Measurements from ENCODE around the gene IQSEC3. TPM values are rescaled to one million over a fixed set of nuclear protein-coding genes. Genes with fewer than 3 reads are reported as not detected.

The IQSEC3 gene
- total RNA-seq, 1 experiment from 2014 or later = not detected

GRCh38 chr12:197911-198695, 131.5 kb downstream of the IQSEC3 start:
- no peak for DNase-seq (ENCODE audit: low read depth)

- DNase-seq (ENCODE audit: low read depth) = no peak
Measured at GRCh38 chr12:198705-199104, 132.1 kb downstream of the IQSEC3 start.

DNA sequence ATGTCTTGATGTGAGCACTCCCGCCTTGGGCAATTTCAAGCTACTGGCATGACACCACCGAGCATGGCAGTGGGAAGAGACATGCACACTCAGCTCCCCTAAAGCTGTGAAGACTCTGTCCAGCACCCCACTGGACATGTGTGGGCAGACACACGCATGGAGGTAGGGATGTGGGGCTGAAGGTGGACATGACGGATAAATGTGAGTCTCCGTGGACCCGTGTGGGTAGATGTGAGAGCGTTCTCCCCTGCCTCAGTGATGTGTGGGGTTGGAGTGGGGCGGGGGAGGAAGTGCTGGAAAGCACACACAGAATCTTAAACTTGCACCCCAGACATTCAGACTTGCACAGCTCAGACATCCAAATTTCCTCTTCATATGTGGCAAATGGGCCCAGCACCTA, 134.8 kb downstream of the IQSEC3 start:
- DNase-seq (ENCODE audit: low read depth) = no peak

GRCh38 chr12:202081-202731, 135.6 kb downstream of the IQSEC3 start:
- DNase-seq (ENCODE audit: low read depth) = no peak

DNA sequence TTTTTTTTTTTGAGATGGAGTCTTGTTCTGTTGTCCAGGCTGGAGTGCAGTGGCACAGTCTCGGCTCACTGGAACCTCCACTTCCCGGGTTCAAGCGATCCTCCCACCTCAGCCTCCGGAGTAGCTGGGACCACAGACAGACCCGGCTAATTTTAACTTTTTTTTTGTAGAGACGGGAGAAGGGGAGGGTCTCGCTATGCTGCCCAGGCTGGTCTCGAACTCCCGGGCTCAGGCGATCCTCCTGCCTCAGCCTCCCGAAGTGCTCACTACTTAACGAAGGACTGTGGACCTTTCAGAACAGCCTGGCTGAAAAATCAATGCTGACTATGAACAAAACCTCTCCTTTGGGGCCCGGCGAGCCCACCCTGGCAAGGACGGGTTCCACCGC, 136.5 kb downstream of the IQSEC3 start:
- DNase-seq (ENCODE audit: low read depth) = no peak

DNA sequence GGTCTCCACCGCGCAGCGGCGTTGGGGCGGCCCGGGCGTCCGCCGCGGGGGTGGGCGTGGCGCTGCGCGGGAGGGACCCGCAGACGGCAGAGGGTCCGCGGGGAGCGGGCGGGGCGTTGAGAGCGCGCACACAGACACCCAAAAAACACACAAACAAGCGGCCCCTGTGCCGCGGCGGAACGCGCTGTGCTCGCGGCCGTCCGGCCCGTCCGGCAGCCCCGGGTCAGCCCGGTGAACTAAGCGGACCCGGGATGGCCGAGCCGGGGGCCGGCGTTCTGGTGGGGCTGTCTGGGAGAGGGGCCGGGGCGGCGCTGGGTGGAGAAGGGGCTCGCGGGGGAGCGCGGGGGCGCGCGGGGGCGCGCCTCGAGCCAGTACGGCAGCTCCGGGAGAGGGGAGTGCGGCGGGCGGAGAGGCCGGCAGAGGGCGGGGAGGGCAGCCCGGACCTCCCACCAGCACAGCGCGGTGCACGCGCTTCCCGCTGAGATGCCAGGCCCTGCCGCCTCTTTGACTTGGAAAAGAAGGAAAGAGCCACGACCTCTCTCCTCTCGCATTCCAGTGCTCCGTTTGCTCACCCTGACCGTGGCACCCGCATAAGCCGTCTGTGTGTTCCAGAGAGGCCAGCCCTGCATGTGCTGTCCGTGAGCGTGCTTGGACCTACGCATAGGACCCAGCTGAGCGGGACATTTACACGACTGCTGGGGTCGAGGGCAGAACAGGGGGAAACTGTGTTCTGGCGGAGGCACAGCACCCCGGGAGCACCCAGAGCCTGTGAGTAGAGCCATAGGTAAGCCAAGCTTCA, 137.1 kb downstream of the IQSEC3 start:
- DNase-seq (ENCODE audit: low read depth) = no peak

DNA sequence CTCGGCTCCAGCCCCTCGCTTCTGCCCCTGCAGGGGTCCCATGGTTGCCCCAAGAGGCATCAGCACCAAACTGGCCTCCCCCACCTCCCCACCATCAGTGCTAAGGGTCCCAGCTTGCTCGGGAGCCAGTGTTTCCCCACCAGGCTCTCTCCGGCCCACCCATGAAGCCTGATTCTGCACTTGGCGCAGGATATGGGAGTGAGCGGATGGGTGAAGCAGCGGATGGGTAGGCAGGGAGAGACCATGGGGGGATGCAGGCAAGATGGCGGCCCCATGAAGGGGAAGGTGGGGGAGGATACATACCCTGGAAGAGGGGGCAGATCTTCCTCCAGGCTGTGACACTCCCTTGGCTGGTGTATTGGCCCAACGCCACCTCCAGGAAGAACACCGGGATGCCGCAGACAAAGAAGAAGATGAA, 137.7 kb downstream of the IQSEC3 start:
- no peak for DNase-seq (ENCODE audit: low read depth)

DNA sequence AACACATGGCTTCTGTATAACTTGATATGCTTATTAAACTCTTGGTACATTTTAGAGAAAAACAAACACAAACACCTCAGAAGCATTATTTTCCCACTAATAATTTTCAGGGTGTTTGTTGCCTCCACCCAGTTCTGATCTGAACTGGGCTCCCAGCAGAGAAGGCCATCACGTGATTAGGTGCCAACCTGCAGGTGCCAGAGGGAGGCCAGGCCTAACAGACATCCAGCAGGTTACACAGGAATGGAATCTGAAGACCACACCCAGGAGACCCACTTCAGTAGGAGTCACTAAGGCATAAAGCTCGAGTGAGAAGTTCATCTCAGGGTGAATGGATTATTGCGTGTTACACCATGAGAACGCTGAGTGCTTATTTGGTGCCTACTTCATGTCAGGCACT, 138.5 kb downstream of the IQSEC3 start:
- DNase-seq (ENCODE audit: low read depth) = no peak

GRCh38 chr12:206746-207440, 140.3 kb downstream of the IQSEC3 start:
- DNase-seq (ENCODE audit: low read depth) = no peak

DNA sequence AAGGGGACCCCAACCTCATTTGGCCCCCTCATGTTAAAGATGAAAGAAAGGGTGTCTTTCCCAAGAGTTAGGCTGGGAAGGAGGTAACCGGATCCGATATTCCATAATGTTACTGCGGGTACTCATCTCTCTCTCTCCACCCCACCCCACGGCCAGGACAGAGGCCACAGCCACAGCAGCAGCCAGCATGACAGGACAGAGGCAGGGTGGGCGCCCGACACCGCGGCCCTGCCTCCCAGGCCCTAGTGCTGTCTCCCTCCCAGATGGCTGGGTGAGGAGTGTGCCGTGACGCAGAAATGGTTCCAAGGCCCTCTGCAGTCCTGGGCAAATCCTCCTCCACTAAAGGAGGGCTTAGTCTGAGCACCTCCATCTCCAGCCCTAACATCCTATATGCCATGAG, 141.2 kb downstream of the IQSEC3 start:
- no peak for DNase-seq (ENCODE audit: low read depth)

GRCh38 chr12:208813-209212, 142.2 kb downstream of the IQSEC3 start:
- DNase-seq (ENCODE audit: low read depth) = no peak

DNA sequence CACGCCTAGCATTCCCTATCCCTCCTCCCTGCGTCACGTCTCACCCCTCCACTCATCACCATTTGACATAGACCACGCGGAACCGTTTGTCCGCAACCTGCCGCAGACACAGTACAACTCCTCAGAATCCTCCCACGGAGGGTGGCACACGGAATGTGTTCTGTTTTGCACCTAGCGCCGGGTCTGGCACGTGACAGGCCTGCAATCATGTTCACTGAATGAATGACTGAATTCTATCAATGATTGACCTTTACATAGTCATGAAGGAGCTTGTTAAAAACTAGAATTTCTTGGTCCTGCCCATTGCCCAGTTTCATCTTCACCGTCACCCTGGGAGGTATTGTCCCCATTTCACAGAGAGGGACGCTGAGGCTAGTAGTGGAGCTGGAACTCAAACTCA, 142.7 kb downstream of the IQSEC3 start:
- DNase-seq (ENCODE audit: low read depth) = no peak

DNA sequence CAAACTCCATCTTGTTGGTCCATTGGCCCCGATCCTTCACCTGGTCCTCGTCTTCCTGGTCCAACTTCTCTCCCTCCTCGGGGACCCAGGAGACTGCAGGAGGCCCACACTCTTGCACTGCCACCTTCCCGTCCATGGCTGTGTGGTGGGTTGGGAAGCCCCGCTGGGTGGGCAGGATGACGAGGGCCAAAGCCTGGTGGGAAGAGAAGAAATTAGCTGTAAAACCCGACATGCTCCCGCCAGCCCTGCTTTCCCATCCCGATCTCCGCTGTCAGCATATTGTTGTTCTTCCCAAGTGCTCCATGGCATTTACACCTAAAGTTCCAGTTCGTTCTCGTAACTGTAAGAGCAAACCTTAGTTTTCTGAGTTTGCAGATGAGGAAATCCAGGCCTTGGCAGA, 143.3 kb downstream of the IQSEC3 start:
- no peak for DNase-seq (ENCODE audit: low read depth)

DNA sequence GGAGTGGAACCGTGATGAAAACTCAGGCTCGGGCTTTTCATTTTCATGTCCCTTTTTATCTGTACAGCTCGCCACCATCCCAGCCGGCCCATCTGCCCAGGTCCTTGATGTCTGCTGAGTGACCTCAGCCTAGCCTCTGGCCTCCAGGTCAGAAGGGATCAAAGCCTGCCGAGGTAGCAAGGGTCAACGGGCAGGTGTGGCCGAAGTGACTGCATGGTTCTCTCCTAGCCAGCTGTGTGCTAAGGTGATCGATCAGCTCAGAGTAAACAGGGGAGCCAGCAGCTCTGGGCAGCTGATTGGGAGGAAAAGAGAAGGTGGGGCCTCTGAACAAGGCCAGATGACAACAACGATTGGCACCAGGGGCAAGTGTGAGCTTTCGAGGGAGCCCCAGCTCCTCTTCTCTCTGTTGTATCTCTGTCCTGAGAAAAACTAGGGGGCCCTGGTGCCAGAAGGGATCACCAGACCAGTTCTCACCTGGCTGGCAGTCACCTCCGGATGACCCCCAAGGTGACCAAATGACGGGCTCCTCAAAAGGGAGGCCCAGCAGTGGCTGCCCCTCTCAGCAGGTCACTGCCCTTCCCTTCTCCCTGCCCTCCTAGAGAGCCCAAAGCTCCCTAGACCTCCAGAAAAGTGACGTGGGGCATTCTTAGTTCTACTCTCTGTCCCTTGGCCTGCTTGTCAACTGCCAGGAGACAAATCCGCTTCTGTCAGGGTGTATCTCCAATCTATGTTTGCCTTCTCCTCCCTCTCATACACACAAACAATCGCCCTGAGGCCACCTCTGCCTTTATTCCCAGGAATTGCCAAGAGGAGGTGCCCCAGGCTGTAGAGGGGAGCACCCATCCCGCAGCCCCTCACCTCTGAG, 143.9 kb downstream of the IQSEC3 start:
- no peak for DNase-seq (ENCODE audit: low read depth)

GRCh38 chr12:211142-211465, 144.5 kb downstream of the IQSEC3 start:
- DNase-seq (ENCODE audit: low read depth) = peak; percentile 24

DNA sequence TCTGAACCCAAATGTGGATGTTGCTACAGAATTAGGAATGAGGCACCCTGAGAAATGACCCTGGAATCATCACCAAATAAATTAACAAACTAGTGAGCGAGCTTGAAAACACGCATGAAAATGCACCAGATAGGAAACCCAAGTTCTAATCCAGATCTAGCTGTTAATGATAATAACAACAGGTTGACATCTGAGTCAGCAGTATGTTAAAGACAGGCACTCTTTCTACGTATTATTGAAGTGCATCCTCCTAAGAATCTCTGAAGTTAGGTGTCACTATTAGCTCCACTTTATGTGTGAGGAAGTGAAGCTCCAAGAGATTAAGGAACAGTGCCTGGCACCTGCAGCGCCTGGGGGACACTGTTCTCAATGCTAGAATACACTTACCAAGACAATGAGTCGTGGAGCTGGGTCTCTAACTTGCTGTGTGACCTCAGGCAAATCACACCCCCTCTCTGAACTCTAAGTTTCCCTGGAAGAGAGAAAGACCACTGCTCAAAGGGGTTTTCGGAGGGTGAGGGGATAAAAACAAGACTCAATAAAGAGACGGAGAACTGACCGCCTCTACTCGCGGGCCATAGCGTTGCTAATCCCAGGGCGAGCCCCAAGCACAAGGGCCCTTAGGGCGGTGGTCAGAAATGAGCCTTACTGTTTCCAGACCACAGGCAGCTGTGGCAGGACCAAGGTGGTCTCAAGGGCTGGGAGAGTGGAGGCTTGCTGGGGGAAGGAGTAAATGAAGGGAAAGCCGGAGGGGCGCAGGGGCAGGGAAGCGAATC, 145.3 kb downstream of the IQSEC3 start:
- no peak for DNase-seq (ENCODE audit: low read depth)

DNA sequence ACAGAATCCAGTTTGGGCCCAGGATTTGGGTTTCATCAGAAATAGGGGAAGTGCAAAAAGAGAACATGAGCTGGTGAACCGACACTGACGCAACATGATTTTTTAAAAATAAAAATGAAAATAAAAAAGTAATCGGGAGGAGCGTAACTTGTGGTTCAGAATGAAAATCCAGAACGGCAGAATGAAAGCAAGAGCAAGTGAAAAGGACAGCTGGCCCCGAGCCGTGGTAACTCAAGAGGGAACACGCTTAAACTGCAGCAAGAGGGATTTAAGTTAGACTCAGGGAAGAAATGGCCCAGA, 145.8 kb downstream of the IQSEC3 start:
- DNase-seq (ENCODE audit: low read depth) = no peak

DNA sequence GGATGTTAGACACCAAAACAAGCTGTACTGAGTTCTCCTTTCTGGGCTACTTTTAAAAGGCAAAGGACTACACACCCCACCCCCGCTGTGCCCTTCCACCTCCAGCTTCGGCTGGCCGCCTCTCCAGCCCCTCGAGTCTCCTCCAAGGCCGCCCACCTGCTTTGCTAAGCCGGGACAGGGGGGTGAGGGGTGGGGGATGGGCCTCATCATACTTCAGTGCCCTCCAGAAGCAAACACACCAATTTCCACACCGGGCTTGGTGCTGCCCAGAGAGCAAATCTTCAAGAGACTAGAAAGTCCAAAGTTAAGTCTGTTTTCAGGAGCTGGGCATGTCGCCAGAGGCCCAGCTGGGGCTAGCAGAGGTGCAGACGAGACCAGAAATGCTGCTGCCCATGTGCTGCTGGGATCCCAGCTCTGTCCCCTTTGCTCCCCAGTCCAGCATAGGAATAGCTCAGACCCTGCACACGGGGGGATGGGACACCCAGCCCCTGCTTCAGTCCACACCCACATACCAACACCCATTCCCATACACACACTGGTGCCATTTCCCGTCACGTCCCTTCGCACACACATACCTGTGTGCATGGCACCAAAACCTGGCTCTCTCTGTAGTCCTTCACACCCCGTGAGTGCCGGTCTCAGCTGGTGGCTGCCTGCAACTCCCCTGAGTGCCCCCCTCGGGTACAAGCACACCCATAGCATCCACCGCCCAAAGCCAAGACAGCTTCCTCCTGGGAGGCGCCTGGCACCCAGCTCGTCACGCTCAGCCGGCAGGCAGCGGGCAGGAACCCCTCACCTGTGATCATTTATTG, 146.4 kb downstream of the IQSEC3 start:
- no peak for DNase-seq (ENCODE audit: low read depth)

DNA sequence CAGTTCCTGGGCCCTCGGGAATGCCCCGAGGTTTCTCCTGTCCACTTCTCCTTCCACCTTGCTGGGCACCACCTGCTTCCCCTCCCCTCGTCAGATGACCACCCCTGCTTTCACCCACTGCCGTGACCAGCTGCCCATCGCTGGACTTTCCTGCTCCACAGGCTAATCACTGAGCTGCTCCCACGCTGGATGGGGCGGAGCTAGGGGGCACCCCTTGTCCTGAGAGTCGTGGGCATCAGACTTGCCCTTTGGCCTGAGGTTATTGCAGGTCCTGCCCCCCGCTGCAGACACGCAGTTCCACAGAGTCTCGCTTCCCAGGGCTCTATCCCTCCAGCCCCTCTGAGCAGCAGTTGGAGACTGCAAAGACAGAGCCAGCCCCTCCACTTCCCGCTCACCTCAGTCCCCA, 147.0 kb downstream of the IQSEC3 start:
- no peak for DNase-seq (ENCODE audit: low read depth)

All from M059J (cell line).